Activated effector memory CD4-positive, alpha-beta T cell treated with Interleukin-2 at 50 U/mL for 16 hours (primary cell): ENCODE results near the gene HOXB8.

Source experiments
- DNase-seq: peaks from one replicate; pipeline ENCODE4 v3.0.0-alpha.2; 2020

The HOXB8 gene

DNA sequence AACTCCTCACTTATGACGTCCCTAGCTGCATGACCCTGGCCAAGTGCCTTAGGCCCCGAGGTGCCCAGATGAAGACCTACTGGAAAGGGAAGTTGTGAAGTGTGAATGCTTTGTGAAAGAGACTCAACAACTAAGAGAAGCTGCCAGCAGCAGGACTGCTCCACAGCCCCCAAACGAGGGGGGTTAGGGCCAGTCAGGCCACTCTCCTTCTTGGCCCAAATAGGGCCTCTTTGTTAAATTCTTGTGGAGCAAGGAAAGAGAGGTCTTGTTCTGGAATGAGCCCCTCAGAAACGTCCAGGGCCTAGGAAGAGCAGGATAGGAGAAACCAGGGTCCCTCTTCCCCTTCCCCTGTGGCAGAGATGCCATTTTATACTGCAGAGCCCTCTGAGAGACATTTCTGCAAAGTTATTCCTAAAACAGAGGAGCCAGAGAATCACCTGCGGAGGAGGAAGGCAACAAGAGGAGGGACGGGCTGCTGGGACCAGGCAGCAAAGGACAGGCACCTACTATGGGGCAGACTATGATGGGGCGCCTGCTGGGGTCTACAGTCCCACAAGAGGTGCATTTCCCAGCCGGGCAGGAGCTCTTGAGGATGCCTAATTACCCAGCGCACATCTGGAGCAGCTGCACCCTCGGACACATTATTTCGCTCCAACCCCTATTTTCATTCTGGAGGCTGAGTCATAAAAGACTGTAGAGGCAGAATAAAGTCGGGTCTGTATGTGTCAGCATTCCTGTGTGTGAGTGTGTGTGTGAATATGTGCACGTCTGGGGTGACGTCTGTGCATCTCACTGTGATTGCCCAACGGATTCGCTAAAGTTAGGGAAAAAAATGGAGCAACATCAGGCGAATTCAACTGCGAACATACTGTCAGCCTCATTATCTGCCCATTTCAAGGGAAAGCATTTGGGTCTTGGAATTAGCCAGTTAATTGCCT lies 22.5 kb upstream of the HOXB8 start:
- no peak for DNase-seq

DNA sequence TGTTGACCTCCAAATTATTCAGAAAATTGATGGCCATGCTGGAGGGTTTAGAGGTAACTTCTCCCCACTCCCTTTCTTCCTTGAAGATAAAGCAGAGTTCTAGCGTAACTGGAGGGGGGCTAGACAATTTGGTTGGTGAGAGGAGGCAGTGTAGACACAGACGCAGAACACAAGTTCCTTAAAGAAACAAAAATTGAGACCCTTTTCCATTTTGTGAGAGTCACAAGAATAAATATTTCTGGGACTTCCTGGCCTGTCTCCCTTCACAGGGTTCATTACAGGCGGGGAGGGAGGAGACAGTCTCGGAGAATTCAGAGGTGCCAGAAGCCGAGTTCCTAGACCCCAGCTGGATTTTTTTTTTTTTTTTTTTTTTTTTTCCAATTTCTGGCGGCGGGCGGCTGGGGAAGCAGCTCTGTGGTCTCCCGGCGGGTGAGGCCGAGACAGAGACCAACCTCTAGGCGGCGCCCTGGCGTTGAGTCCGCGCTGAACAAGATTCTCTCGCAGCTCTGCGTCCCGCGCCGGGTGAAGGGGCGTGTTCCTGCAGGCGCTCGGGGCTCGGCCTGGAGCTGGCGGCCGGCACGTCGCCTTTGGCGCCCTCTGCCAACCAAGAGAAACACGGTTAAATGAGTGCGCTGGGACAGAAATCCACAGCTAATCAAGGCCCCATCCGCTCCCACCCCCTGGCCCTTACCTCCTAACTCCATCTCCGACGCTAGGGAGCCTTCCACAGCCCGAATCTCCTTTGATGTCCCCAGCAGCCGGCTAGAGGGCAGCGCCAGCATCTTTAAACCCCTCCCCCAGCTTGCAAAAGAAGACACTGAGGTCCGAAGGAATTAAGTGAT lies 21.3 kb upstream of the HOXB8 start:
- peak; percentile 40 for DNase-seq

DNA sequence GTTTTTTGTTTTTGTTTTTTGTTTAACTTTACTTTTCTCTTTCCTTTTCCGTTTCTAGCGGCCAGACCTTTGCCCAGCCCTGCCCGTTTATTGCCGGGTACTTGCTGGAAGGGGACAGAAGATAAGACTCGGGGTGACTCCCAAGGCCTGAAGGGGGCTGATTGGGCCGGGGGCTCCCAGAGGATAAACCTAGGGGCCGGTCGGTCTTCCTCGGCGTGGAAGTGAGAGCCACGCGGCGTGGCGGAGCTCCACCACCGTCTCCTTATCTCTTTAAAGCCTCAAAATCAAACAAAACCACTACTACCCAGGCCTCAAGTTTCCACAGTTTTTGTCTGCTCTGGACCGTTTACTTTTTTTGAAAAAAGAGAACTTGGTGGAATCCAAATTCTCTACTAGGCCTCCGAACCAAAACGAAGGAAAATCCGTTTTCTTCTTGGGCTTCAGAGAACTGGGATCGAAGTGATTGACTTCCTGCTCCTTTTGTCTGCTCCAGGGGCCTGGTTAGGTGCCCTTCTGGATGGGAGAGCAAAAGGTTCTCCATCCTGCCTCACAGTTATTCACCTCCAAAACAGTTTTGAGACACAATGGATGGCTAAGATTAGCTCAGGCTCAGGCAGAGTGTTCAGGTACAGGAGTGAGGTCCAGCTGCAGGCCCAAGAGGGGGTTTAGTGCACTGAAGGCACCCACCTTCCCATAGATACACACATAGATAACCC lies 19.6 kb upstream of the HOXB8 start:
- DNase-seq = no peak

DNA sequence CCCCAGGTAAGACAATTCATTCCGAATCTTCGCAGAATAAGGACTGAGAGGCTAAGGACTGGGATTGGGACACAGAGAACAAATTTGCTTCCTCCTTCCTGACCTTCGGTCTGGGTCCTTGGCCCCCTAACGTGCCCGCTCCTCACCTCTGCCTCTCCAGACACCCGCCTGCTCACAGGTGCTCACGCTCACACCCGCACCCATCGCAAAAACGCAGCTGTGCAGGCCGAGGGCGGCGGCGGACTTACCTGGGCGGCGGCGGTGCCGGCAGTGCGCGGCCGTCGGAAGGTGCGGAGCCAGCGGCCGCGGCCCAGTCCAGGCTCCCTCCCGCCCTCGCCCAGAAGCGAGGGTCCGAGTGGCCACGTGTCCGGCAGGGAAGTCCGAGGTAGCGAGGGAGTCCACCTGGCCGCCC lies 18.2 kb upstream of the HOXB8 start:
- no peak for DNase-seq

DNA sequence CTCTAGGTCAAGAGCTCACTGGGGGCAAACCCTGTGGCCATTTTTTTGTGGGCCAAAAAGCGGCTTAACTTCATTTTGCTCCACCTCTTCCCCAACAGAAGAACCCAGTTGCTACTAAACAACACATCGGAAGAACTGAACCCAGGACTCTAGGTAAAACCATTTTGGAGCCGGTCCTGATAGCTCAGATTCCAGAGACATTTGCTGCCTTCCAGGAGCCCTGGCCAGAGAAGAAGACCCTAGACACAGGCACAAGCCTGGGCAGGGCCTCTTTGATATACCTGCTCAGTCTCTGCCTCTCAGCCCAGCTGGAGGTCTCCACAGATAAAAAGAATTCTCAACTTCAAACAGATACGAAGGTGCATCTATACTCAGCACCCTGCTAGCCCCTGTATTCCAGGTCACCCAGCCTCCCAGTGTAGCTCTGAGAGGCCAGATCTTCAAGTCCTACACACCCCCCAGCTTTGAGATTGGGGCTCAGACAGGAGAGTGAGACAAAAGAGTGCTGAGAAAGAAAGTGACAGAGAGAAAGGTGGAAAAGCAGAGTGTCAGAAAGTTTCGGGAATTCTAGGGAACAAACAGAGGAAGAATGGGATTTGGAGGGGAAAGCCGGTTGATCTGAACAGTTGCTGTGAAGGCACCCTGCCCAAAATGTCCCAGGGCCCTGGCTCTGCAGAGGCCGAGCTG lies 17.6 kb upstream of the HOXB8 start:
- DNase-seq = no peak

DNA sequence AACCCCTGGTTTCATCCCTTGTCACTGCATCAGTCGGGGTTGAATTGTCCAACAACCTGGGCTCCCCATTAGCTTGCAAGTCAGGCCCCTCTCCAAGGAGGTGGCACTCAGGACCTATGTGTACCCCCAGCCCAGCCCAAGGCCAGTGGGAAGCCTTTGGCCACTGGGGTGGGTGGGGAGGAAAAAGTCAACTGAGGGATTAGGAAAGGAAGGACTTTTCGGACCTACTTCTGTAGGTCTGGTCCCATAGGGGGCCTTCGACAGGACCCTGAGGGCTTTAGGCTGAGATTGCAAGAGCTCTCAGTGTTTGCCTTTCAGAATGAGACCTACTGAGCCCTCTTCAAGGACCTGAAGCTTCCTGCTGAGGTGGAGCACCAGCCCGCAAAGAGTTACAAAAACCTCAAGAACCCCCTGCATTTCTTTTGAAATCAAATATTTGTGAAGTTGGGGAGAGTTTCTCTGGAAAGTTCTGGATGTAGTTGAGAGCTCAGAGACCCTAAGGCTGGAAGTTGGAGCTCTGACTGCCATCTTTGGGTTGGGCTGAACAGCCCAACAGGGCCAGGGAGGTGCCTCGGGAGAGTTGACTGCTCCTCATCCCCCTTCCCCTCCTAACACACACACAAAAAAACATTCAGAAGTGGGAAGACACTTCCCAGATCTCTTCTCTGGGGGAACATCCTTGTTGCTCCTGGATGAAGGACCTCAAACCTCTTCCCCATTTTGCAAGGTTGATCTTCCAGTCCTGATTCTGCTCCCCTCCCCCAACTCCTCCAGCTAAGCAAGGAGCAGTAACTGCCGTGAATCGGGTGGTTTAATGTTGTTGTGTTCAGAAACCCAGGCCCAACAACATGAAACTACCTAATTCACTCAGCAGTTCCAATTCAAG lies 16.8 kb upstream of the HOXB8 start:
- no peak for DNase-seq

DNA sequence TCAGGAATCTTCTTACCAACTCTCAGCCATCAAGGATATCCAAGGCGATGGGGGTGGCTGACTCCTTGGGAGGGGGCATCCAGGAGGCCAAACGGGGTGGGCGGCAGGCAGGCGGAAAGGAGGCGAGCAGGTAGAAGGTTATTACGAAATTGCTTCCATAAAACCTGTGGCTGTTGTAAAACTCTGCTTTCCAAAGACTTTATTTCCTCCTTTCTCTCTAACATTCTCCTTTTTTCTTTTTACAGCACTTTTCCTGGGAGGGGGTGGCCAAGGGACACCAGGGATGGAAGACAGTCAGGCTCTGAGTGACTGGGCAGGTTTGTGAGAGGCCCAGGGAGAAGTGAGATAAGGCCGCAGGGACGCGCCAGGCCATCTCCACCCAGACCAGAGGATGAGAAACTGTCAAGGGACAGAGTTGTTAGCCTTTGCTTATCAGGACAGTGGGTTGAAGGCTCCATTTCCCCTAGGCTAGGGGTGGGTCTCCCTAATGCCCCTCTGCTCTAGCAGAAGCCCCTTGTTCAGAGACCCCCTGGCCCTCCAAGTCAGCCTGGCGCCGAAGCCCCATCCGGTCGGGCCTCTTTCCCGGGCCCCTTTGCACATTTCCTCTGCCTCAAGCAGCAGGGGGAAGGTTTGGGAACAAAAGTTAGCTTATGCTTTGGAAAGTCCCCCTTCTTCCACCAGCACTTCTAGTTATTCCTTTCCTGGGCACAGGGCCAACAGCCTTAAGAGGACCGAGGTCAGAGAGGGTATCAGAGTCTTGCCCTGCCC lies 16.0 kb upstream of the HOXB8 start:
- DNase-seq = no peak

DNA sequence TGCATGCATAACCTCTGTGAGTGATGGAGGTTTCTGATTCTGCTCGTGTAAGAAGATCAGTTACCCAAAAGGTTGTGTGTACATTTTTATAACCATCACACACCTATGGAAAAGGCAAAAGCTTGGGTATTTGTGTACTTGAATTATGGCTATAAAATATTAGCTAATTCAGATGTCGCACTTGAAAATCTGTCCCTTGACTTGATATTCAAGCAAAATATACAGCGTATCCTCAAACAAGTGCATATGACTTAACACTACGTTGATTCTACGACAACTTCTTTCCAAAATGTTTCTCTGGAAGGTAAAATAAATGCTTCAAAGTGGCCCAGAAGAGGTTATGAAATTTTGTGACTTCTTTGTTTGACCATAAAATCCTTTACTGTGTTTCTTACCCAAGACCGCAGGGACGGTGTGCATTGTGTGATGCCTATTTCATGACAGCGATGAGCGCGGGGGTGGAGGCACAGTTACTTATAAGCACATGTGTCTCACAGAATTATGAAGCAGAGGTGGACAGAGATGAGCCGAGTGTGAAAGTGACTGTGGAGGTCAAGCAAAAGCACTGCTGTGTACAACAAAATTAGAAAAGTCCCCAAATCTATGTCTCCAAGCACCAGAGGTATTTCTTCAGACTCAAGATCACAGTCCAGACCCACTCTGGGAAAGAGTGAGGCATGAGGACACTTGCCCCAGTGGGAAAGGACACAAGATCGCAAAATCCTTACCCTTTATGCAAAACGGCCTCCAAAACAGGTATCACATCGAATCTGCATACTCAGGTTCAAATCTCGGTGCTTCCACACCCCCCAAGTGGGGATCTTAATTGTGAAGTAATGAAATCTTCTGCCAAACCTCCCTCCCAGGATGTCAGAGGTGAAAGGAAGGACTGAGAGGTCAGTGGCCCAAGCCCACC lies 15.2 kb upstream of the HOXB8 start:
- DNase-seq = no peak

DNA sequence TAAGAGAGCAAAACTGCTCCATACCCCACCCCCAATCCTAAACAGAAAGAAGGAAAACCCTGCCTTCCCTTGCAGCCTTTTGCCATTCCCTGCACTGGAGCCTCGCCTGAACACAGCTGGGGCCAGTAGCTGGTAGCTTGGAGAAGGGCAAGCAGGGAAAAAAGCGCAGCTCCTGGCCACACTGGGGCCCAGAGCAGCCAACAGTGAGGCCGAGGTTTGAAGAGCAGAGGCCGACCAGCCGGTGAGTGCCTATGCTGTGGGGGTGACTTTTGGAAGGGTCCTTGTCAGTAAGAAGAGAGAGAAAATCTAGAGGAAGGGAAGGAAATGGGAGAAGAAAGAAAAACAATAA lies 14.3 kb upstream of the HOXB8 start:
- no peak for DNase-seq

DNA sequence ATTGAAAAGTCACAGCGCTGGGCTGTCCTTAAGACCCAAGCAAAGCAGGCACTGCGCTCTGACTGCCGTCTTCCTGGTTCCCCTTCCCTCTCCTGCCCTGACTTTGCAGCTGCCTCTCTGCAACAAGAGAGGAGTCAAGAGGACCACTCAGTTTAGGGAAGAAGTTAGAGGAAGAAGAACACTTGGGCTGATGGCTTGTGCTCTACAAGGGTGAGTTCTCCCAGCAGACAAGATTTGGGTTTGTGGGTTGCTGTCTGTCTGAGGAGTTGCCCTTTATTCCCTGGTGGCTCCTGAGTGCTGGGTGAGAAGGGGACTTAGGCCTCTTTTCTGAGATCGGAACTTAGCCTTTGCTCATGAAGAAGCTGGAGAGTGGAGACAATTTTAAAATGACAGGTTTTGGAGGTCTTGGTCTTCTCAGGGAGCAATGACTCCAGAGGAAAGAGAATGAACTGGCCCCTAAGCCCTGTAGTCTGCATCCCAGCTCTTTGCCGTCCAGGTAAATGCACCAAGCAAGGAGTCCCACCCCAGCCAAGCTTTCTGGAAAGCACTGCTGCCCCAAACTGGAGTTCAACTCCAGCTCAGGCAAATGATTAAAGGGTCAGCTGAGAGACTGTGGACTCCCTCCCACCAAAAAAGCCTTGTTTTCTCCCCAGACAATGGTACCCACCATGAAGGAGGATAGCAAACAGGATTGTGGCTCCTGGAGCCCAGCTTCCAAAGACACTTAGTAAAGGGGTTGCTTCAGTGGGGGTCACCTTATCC lies 13.7 kb upstream of the HOXB8 start:
- DNase-seq = no peak

DNA sequence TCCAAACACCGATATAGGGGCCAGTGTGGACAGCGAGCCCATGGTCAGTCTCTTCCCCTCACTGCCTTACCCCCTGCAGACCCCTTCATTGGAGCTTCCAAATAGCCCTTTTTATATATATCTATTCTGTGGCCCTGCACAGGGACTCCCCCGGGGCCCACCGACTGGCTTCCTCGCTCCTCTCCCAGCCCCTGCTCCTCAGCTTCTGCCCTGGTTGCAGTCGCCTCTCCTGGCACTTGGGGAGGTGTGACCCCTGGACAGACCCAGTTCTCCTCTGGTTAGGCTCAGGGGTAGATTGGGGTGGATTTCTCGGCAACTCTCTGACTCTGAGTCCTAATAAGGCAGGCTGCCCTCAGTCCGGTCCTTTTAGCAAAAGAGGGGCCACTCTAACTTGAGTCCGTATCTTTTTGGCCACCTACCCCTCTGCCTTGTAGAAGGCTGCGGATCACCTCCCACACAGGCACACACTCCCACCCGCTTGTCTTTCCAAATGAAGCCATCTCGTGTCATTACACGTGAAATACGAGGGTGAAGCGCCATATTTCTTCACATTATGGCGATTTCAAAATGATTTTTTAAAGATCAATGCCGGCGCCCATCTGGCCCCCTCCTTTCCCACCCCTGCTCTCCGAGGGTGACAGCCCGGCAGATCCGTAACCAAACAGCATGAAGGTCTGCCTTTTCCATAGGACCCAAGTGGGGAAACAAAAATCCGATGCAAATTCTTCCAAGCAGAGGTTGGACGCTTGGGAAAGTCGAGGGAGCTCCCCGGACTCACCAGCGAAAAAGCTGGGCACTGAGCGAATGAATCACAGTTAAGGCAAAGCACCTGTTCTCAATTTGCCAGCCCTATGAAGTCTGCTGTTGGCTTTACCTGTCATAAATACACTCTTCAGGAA lies 12.8 kb upstream of the HOXB8 start:
- no peak for DNase-seq

DNA sequence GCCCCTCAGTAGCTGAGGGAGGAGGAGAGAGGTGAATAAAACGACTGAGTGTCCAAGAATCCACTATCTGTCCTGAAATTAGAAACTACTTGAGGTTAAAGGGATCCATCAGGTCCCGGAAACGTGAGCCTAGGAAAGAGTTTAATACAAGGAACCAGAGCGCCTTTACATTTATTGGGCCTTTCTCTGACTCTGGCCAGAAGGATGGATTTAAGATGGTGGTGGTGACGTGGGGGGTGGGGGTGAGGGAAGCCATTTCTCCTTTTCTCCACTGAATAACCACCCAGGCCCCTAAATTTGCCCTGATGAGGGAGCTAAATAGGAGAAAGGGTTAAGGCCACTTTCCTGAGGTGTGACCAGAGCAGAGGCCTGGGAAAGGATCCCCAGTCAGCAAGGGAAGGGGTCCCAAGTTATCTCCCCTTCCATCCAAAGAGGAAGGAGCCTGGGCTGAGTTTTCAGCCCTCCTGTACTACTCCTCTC lies 12.1 kb upstream of the HOXB8 start:
- no peak for DNase-seq

DNA sequence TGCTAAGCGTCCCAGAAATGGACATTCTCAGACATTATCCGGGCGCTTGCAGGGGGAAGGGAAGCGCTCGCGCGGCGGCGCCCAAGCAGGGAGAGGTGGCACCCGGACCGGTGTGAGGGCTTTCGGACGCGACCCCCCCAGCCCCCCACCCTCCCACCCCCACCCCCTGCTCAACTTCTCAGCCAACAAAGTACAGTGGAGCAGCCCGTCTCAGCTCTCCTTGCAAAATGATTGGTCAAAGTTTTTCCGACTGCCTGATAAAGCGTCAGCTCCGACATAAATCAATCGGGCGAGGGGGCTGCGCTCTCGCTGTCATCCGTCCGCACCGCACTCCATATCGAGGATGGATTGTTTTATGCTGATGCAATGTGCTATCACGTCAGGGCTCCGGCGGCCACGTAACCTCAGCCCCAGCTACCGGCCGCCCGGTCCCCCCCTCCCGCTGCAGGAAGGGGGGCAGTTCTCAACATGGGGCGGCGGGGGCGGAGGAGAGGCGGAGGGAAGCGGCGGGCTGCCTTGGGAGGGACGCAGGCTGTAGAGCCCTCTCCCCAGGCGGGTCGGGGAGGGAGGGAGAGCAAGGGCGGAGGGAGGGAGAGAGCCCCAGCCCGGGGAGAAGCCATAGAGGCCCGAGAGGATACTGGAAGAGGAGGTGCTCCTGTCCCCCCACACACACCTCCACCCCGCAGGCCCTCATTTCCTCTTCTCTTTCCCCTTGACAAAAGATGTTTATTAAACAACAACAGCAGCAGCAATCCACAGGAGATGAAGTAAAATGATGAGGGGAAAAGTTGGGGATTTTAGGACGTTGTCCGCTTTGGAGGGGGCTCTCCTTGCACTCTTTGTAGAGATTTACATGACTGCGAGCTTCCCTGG lies 11.4 kb upstream of the HOXB8 start, which contains the start of gene HOXB9:
Gene HOXB9, minus strand, starts transcription at position 114 of the 873 bp plus-strand sequence. Its CDS starts 89 bp downstream, at position 25.
- DNase-seq = no peak

DNA sequence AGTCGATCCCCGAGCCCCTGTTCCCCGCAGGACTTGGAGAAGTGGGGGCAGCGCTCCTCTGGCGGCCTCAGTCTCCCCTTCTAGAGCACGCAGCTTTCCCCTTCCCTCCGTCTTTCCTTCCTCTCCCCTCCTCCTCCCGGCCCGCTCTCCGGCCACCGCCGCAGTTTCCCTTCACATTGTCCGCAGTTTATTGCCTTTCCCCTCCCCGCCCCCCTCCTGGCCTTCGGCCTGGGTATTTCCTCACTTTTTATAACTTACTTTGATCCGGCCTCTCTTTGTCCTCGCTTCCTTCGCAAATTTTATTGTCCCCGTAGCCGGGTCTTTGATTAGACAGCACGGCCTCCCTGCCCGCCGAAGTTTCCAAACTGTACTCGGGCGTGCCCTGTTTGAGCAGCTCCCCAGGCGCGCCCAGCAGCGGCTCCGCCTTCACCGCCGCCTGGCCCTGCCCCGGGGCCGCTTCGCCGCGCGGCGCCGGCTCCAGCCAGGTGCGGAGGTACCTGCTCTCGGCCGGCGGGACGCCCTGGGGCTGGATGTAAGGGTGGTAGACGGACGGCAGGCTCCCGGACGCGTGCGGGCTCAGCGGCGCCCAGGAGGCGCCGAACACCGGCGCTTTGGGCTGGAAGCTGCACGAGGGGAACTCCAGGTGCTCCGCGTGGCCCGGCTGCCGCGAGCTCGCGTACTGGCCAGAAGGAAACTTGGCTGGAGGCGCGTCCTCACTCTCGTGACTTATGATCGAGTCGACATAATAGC lies 10.6 kb upstream of the HOXB8 start:
- DNase-seq = no peak
